BLaER1 (cell line): ENCODE data around the gene TAOK1.
A peak's percentile ranks its signal among the peaks of the same experiment; 100 is the strongest.

Experiments used
- H3K27ac ChIP-seq: shearing (Covaris generic); formaldehyde crosslinking; 2 replicates; pipeline ENCODE4 v1.8.1; 2022
- H3K27me3 ChIP-seq: shearing (Covaris generic); formaldehyde crosslinking; 2 replicates; pipeline ENCODE4 v1.8.1; 2022
- H3K36me3 ChIP-seq: shearing (Covaris generic); formaldehyde crosslinking; 2 replicates; pipeline ENCODE4 v1.8.1; 2022
- H3K4me1 ChIP-seq: shearing (Covaris generic); formaldehyde crosslinking; 2 replicates; pipeline ENCODE4 v1.8.1; 2022
- H3K4me2 ChIP-seq: shearing (Covaris generic); formaldehyde crosslinking; 2 replicates; pipeline ENCODE4 v1.8.1; 2022
- H3K4me3 ChIP-seq: shearing (Covaris generic); formaldehyde crosslinking; 2 replicates; pipeline ENCODE4 v1.8.1; 2022
- H3K9ac ChIP-seq: shearing (Covaris generic); formaldehyde crosslinking; 2 replicates; pipeline ENCODE4 v1.8.1; 2022
- H3K9me3 ChIP-seq: shearing (Covaris generic); formaldehyde crosslinking; 2 replicates; pipeline ENCODE4 v1.8.1; 2022
- H4K20me1 ChIP-seq: shearing (Covaris generic); formaldehyde crosslinking; 2 replicates; pipeline ENCODE4 v1.8.1; 2022
- Cebpa-rat ChIP-seq: shearing (Covaris generic); IDR thresholded peaks from 2 replicates; pipeline ENCODE4 v1.8.1; 2022

The TAOK1 gene

DNA sequence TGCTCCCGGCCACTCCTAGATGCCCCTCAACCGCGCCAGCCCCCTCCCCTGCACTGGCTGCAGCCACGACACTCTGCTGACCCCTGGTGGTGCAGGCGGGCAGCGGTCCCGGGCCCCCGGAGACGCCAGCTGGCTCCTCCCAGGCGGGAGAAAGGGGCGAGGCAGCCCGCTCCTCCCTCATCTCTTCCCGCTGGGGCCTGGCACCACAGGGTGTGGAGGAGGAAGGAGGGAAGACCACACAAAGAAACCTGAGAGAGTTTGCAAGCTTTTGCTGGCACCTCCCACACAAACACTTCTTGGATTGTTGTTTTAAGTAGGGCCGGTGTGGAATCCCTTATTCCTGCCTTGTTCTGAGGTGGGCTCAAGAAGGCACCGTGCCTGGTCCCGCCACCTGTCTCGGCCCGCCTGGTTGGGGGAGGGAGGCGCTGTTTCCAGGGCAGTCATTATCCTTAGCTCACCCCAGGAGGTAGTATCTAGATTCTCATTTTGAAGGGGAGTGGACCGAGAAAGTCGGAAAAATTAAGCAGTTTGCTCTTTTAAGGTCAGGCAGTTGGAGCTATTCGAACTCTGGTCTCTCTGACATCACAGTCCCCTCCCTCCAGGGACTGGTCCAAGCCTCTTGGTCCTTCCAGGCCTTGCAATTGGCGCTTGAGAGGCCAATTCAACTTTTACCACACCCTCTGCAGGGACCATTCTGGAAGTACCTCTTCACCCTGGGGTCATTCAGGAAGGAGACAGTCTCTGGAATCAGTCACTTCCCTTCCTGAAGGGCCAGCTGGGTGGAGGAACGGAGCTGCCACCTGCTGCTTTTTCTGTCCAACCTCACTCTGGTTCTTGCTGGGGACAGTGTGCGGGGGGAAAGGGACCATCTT, 201.8 kb downstream of the TAOK1 start:
- H3K27me3 ChIP-seq: no peaks in the 10 kb centered on the region
- no peaks in the 10 kb centered on the region for H3K36me3 ChIP-seq
- H4K20me1 ChIP-seq: peaks cover 56% of the 10 kb centered on the region
- peaks cover 71% of the 10 kb centered on the region for H3K4me1 ChIP-seq
- TF ChIP-seq Cebpa-rat: no peak
- no peaks in the 10 kb centered on the region for H3K9me3 ChIP-seq
- peak overlapping the region; percentile 97 for H3K4me3 ChIP-seq
- H3K27ac ChIP-seq: peak overlapping the region; percentile 93
- peak overlapping the region; percentile 95; the same call in 1 of the 2 replicates for H3K9ac ChIP-seq
- peak overlapping the region; percentile 97 for H3K4me2 ChIP-seq

DNA sequence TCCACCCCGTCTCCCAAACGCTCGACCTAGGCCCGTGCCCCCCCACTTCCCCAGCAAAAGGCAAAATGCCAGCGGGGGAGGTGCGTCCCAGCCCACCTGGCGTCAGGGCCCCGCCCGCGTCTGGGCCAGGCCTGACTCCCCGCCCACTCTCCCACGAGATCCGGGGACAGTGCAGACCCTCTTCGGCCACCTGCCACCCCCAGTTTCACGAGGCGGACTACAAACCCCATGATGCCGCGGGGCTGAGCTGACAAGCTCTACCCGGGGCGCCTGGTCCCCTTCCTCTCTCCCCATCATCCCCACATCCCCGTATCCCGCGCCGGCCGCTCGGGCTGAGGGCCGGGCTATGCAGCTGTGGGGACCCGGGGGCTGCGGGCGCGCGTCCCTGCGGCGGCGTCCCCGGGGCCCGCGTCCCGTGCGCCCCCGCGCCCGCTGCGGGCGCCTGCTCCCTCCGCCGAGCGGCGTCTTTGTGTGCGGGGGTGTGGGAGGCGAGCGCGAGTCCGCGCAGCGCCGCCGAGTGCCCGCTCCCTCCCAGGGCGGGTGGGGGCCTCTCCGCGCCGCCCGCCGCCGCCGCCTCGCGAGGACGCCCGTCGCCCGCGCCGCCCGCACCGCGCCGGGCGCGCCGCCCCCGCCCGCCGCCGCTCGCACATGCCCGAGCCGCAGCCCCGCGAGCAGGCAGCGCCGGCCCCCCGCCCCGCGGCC, 202.8 kb downstream of the TAOK1 start, which contains the start of gene ANKRD13B:
Gene ANKRD13B, plus strand, starts transcription at position 283 of the 702 bp plus-strand sequence. CDS start 490 bp downstream, outside the sequence.
- Histone ChIP-seq H4K20me1 (peaks cover 56% of the 10 kb centered on the region), H3K4me2 (peak within 1 kb of the TSS; percentile 97), H3K27ac (peak within 1 kb of the TSS; percentile 93), H3K4me1 (peaks cover 71% of the 10 kb centered on the region), H3K9ac (peak within 1 kb of the TSS; percentile 95), H3K27me3 (no peaks in the 10 kb centered on the region), H3K4me3 (peak within 1 kb of the TSS; percentile 97), H3K36me3 (no peaks in the 10 kb centered on the region), H3K9me3 (no peaks in the 10 kb centered on the region)
- no peak for TF ChIP-seq Cebpa-rat

DNA sequence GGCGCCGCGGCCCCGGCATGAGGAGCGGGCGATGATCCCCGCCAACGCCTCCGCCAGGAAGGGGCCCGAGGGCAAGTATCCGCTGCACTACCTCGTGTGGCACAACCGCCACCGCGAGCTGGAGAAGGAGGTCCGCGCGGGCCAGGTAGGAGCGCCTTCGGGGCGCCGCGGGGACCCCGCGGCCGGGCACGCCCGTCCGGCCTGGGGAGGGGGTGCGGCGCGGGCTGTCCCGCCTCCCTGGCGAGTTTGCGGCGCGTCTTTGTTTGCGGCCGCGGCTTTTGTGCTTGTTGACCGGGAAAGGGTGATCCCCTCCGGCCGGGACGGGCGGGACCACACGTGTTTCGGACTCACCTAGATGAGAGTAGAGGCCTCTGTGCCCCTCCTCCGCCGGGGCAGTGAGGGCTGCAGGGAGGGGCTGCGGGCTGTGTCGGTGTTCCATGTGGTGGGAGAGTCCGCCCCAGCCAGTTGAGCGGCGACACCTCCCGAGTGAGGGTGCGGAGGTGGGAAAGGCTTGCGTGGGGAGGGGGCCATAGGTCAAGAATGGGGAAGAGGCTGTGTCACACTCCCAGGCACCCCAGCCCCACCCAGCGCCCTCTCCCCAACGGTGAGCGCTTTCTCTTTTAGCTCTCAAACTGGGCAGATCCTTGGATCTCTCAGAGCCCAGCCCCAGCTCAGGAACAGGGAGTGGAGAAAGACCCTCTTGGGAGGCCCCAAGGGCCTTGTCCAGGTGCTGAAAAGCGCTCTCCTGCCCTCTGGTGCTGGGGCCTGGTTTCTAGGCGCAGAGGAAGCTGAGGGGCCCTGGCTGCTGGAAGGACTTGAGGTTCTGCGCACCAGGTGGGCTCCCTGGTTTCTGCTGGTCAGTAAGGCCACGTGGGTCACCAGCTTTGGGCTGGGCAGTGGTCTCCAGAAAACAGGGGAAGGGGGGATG, 203.7 kb downstream of the TAOK1 start:
- Histone ChIP-seq H3K27ac (peak overlapping the region; percentile 93), H3K27me3 (no peaks in the 10 kb centered on the region), H3K9me3 (no peaks in the 10 kb centered on the region), H3K9ac (peak overlapping the region; percentile 95), H3K4me2 (peak overlapping the region; percentile 97), H3K36me3 (no peaks in the 10 kb centered on the region), H4K20me1 (peaks cover 55% of the 10 kb centered on the region), H3K4me1 (peaks cover 73% of the 10 kb centered on the region), H3K4me3 (peak overlapping the region; percentile 97)
- no peak for TF ChIP-seq Cebpa-rat

DNA sequence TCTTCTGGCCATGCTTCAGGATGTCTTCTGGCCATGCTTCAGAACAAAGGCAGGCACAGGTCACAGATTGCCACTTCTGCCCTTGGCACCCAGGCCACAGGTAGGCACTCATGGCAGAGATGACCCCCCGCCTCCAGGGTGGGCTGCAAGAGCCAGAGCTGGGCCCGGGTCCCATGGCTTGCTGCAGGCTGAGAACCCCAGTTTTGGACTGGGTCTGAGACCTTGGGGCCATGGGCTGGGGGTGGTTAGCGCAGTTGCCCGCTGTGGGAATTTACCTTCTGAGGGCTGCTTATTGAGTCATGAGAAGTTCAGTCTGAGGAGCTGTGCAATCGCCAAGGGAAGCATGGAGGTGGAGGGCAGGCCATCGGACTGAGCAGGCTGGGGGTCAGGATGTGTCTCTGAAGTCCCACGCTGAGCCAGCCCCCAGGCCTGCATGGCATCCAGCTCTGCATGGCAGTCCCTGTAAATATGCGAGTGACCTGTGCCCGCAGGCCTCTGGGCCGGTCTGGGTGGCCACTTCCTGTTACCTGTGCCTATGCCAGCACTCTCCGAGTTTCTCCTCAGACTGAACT, 204.4 kb downstream of the TAOK1 start:
- peaks cover 58% of the 10 kb centered on the region for H4K20me1 ChIP-seq
- no peaks in the 10 kb centered on the region for H3K36me3 ChIP-seq
- H3K9ac ChIP-seq: peak overlapping the region; percentile 95; the same call in 1 of the 2 replicates
- H3K4me2 ChIP-seq: peak overlapping the region; percentile 97
- H3K9me3 ChIP-seq: no peaks in the 10 kb centered on the region
- peaks cover 73% of the 10 kb centered on the region for H3K4me1 ChIP-seq
- no peak for TF ChIP-seq Cebpa-rat
- H3K4me3 ChIP-seq: peak overlapping the region; percentile 97
- H3K27me3 ChIP-seq: no peaks in the 10 kb centered on the region
- peak overlapping the region; percentile 93; the same call in 1 of the 2 replicates for H3K27ac ChIP-seq

DNA sequence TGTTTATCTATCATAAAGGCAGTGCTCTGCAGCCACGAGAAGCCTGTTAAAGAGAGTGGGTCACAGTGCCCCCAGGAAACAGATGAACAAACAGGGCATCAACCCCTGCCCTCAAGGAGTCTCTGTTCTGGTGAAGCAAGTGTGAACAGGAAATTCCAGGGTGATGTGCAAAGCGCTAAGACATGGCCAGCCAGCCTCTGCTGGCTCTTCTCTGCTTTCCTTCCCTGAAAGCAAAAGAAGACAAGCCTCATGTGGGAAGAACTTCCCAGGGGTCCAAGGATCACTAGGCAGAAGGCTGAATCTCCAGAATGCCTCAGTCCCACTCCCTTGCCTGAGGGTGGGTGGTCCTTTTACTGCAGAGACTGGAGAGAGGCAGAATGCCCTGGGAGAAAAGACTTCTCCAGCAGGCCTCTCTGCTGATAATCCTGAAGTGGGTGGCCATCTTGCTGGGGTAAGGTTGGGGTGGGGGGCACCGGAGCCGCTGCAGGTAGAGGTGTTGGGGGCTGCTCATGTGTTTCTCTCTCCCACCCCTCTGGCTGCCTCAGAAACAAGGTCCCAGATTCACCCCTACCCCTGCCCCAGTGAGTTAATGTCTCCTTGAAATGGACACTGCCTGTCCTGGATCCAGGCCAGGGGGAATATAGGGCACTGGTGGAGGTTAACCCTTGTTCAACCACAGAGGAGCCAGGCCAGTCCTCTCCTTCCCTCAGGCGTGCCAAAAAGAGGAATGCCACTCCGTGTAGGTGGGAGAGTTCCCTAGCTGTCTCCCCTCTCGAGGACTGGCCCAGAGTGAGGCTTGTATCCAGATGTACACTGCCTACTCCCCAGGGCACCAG, 205.2 kb downstream of the TAOK1 start:
- no peaks in the 10 kb centered on the region for H3K36me3 ChIP-seq
- H3K27ac ChIP-seq: no peak overlapping the region
- no peaks in the 10 kb centered on the region for H3K27me3 ChIP-seq
- H4K20me1 ChIP-seq: peaks cover 63% of the 10 kb centered on the region
- H3K9me3 ChIP-seq: no peaks in the 10 kb centered on the region
- peak overlapping the region; percentile 95; the same call in 1 of the 2 replicates for H3K9ac ChIP-seq
- no peak for TF ChIP-seq Cebpa-rat
- no peak overlapping the region for H3K4me3 ChIP-seq
- H3K4me2 ChIP-seq: peak overlapping the region; percentile 97
- peaks cover 70% of the 10 kb centered on the region for H3K4me1 ChIP-seq

DNA sequence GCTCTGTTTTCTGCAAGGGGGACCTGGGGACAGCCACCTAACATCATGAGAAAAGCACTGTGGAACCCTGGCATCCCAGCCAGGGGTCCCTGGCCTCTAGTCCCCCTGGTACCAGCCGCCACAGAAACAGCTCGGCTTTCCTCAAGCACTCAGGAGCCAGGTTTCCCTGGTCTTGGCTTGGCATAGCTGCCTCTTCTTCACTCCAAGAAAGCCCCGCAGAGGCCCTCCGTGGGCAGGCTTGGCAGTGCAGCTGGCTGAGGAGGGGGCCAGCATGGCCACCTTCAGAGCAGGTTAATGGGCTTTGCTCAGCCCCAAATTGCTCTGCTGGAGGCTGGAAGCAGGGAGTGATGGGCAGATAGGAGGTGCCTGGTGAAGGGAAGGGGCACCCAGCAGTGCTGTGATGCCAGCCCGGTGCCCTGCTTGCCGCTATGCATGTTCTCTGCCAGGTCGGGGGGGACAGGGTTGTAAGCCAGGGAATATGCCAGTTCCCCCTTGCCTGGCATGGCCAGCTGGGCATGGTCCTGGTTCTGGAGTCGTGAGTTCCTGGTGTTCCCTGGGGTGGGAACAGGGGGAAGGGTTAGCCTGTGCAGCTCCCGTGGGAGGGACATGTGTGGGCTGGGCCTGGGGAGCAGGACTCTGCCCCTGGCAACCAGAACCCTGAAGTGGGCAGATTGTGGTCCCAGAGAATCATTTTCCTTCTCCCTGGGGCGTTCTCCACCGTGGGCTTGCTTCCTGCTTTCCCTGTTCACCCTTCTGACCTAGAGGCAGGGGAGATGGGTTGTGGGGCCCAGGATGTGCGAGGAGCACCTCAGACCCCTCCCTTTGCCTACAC, 206.0 kb downstream of the TAOK1 start:
- no peak overlapping the region for H3K4me3 ChIP-seq
- H3K36me3 ChIP-seq: no peaks in the 10 kb centered on the region
- H4K20me1 ChIP-seq: peaks cover 71% of the 10 kb centered on the region
- H3K9ac ChIP-seq: peak overlapping the region; percentile 38; the same call in 1 of the 2 replicates
- H3K27ac ChIP-seq: peak overlapping the region; percentile 18; the same call in 1 of the 2 replicates
- no peak for TF ChIP-seq Cebpa-rat
- H3K9me3 ChIP-seq: no peaks in the 10 kb centered on the region
- no peaks in the 10 kb centered on the region for H3K27me3 ChIP-seq
- peak overlapping the region; percentile 97 for H3K4me2 ChIP-seq
- H3K4me1 ChIP-seq: peaks cover 70% of the 10 kb centered on the region

DNA sequence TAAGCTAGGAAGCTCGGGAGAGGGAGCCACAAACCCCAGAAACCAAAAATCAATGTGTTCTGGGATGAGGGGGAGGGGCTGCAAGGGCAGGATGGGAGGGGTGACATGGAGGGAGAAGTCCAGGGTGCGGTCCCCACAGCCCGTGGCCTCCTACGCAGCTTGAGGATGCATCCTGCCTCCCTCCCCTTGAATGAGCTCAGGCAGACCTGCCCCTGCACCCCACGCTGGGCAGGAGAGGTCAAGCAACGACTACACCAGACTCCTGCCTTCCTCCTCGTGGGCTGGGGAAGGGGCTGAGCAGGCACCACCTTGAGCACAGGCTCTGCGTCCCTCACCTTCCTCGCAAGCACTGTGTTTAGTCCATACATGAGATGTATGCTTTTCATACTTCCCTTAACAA, 206.6 kb downstream of the TAOK1 start:
- Histone ChIP-seq H3K27me3 (no peaks in the 10 kb centered on the region), H3K27ac (peak overlapping the region; percentile 18; the same call in 1 of the 2 replicates), H3K9ac (0 out of 2 replicates have a peak overlapping the region, but pooled peaks have one; percentile 38), H3K36me3 (no peaks in the 10 kb centered on the region), H3K9me3 (no peaks in the 10 kb centered on the region), H3K4me3 (no peak overlapping the region), H3K4me1 (peaks cover 71% of the 10 kb centered on the region), H3K4me2 (peak overlapping the region; percentile 97), H4K20me1 (peaks cover 77% of the 10 kb centered on the region)
- TF ChIP-seq Cebpa-rat: no peak
